Osteocyte (in vitro differentiated cells): ENCODE data around the gene COL4A1. TPM values are rescaled to one million over a fixed set of nuclear protein-coding genes. Genes with fewer than 3 reads are reported as not detected.
A peak's percentile ranks its signal among the peaks of the same experiment; 100 is the strongest.

Experiments
- DNase-seq: peaks from one replicate; pipeline ENCODE4 v3.0.0; 2021; ENCODE audit warnings: mixed read lengths; ENCODE audit not compliant: unreplicated experiment; ENCODE audit errors: extremely low spot score
- H3K27ac Mint-ChIP-seq: one replicate; pipeline ENCODE4 v1.8.0; 2021; ENCODE audit warnings: mild to moderate bottlenecking, mixed read lengths; ENCODE audit not compliant: unreplicated experiment
- H3K27me3 Mint-ChIP-seq: one replicate; pipeline ENCODE4 v1.8.0; 2021; ENCODE audit warnings: mixed read lengths; ENCODE audit not compliant: unreplicated experiment
- H3K36me3 Mint-ChIP-seq: one replicate; pipeline ENCODE4 v1.8.0; 2021; ENCODE audit warnings: mixed read lengths; ENCODE audit not compliant: unreplicated experiment
- H3K4me1 Mint-ChIP-seq: one replicate; pipeline ENCODE4 v1.8.0; 2021; ENCODE audit warnings: mixed read lengths; ENCODE audit not compliant: unreplicated experiment
- H3K4me3 Mint-ChIP-seq: one replicate; pipeline ENCODE4 v1.8.0; 2021; ENCODE audit warnings: mild to moderate bottlenecking, moderate library complexity, mixed read lengths; ENCODE audit not compliant: unreplicated experiment
- H3K9me3 Mint-ChIP-seq: one replicate; pipeline ENCODE4 v1.8.0; 2021; ENCODE audit warnings: mixed read lengths; ENCODE audit not compliant: unreplicated experiment
- total RNA-seq: library from RNA; stranded (reverse); gene quantifications from 2 replicates; pipeline ENCODE4 v1.2.1, GENCODE V29; 2021
- TF ChIP-seq, protein P1 (sequence below): fragments of 200-600 bp; sonication (generic); IDR thresholded peaks from 2 replicates; pipeline ENCODE4 v1.5.0; 2021; ENCODE audit warnings: antibody characterized with exemption, mild to moderate bottlenecking, moderate library complexity

The COL4A1 gene
- total RNA-seq, 1 donor from 2014 or later = 3,181 TPM

GRCh38 chr13:110244071-110244830 is 62.7 kb downstream of the COL4A1 start:
- TF ChIP-seq, protein P1, sequence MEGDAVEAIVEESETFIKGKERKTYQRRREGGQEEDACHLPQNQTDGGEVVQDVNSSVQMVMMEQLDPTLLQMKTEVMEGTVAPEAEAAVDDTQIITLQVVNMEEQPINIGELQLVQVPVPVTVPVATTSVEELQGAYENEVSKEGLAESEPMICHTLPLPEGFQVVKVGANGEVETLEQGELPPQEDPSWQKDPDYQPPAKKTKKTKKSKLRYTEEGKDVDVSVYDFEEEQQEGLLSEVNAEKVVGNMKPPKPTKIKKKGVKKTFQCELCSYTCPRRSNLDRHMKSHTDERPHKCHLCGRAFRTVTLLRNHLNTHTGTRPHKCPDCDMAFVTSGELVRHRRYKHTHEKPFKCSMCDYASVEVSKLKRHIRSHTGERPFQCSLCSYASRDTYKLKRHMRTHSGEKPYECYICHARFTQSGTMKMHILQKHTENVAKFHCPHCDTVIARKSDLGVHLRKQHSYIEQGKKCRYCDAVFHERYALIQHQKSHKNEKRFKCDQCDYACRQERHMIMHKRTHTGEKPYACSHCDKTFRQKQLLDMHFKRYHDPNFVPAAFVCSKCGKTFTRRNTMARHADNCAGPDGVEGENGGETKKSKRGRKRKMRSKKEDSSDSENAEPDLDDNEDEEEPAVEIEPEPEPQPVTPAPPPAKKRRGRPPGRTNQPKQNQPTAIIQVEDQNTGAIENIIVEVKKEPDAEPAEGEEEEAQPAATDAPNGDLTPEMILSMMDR = no peak
- Mint-ChIP-seq H3K27ac (peak overlapping the region; percentile 99), H3K9me3 (no peaks in the 10 kb centered on the region), H3K4me1 (peaks cover 73% of the 10 kb centered on the region), H3K27me3 (no peaks in the 10 kb centered on the region), H3K36me3 (peaks cover 26% of the 10 kb centered on the region), H3K4me3 (no peak overlapping the region)
- DNase-seq = no peak

- Mint-ChIP-seq H3K27me3 (no peaks in the 10 kb centered on the region), H3K4me1 (peaks cover 74% of the 10 kb centered on the region), H3K36me3 (peaks cover 33% of the 10 kb centered on the region), H3K27ac (peak overlapping the region; percentile 99), H3K9me3 (no peaks in the 10 kb centered on the region), H3K4me3 (no peak overlapping the region)
- no peak for DNase-seq
- TF ChIP-seq, protein P1 = no peak
Measured at GRCh38 chr13:110242615-110243014, 64.3 kb downstream of the COL4A1 start.

- Mint-ChIP-seq H3K27me3 (no peaks in the 10 kb centered on the region), H3K9me3 (no peaks in the 10 kb centered on the region), H3K4me1 (peaks cover 65% of the 10 kb centered on the region), H3K4me3 (no peak overlapping the region), H3K36me3 (peaks cover 43% of the 10 kb centered on the region), H3K27ac (peak overlapping the region; percentile 89)
- TF ChIP-seq, protein P1 = no peak
- DNase-seq = no peak
Measured at GRCh38 chr13:110240943-110241342, 66.0 kb downstream of the COL4A1 start.

- no peaks in the 10 kb centered on the region for H3K27me3 Mint-ChIP-seq
- no peaks in the 10 kb centered on the region for H3K9me3 Mint-ChIP-seq
- no peak overlapping the region for H3K4me3 Mint-ChIP-seq
- H3K36me3 Mint-ChIP-seq = peaks cover 39% of the 10 kb centered on the region
- TF ChIP-seq, protein P1 = no peak
- peak overlapping the region; percentile 89 for H3K27ac Mint-ChIP-seq
- peaks cover 59% of the 10 kb centered on the region for H3K4me1 Mint-ChIP-seq
- no peak for DNase-seq
Measured at GRCh38 chr13:110240352-110240751, 66.6 kb downstream of the COL4A1 start.

GRCh38 chr13:110239280-110240125 is 67.5 kb downstream of the COL4A1 start:
- peaks cover 37% of the 10 kb centered on the region for H3K36me3 Mint-ChIP-seq
- H3K9me3 Mint-ChIP-seq = no peaks in the 10 kb centered on the region
- H3K4me3 Mint-ChIP-seq = no peak overlapping the region
- H3K4me1 Mint-ChIP-seq = peaks cover 50% of the 10 kb centered on the region
- no peak for DNase-seq
- TF ChIP-seq, protein P1 = peak; percentile 15
- H3K27ac Mint-ChIP-seq = peak overlapping the region; percentile 89
- no peaks in the 10 kb centered on the region for H3K27me3 Mint-ChIP-seq
